A673 (cell line): Measurements from ENCODE around the gene BST2.

Source experiments
- EZH2 ChIP-seq: fragments of 200-600 bp; sonication (generic); IDR thresholded peaks from 2 replicates; pipeline ENCODE4 v1.6.1; 2017; ENCODE audit warnings: borderline replicate concordance, low read depth, mild to moderate bottlenecking, mixed read lengths, antibody characterized with exemption, low read length; ENCODE audit not compliant: poor library complexity, severe bottlenecking
- TF ChIP-seq, protein P1 (sequence below): fragments of 300-800, 200-600 bp; sonication (generic); conservative IDR thresholded peaks from 2 replicates; pipeline ENCODE4 v1.5.1; 2017; ENCODE audit warnings: low read depth, mild to moderate bottlenecking, antibody characterized with exemption, low read length, moderate library complexity, mixed read lengths

DNA sequence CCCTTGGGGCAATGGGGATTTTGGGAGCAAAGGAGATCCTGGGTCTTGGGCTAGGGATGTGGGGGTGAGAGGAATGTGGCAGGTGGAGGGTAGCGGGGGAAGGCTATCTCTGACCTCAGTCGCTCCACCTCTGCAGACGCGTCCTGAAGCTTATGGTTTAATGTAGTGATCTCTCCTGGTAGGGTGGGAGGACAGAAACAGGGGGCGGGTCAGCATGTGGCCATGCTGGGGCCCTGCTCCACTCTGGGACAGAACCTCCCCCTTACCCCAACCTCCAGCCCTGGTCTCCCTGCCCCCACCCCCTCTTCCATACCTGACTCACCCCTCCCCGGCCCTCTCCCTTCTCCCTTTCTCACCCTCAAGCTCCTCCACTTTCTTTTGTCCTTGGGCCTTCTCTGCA lies 1.4 kb downstream of the BST2 start:
- TF ChIP-seq, protein P1, sequence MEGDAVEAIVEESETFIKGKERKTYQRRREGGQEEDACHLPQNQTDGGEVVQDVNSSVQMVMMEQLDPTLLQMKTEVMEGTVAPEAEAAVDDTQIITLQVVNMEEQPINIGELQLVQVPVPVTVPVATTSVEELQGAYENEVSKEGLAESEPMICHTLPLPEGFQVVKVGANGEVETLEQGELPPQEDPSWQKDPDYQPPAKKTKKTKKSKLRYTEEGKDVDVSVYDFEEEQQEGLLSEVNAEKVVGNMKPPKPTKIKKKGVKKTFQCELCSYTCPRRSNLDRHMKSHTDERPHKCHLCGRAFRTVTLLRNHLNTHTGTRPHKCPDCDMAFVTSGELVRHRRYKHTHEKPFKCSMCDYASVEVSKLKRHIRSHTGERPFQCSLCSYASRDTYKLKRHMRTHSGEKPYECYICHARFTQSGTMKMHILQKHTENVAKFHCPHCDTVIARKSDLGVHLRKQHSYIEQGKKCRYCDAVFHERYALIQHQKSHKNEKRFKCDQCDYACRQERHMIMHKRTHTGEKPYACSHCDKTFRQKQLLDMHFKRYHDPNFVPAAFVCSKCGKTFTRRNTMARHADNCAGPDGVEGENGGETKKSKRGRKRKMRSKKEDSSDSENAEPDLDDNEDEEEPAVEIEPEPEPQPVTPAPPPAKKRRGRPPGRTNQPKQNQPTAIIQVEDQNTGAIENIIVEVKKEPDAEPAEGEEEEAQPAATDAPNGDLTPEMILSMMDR = no peak
- TF ChIP-seq EZH2 = no peak
